ENCODE measurements around the gene HRH4.

GRCh38 chr18:24426398-24427294 is 33.8 kb upstream of the HRH4 start, which contains the start of gene IMPACT:
- no peak for TF ChIP-seq CTCF (IDR thresholded peaks at IDR 0.05)
- TF ChIP-seq ZFX (IDR thresholded peaks at IDR 0.05; ENCODE audit: borderline replicate concordance), result no peak
